Activated naive CD8-positive, alpha-beta T cell (primary cell): ENCODE results near the gene PPP1R15B.

ENCODE experiments used
- H3K27ac Mint-ChIP-seq: one replicate; pipeline ENCODE4 v1.8.0; 2021; ENCODE audit warnings: mixed read lengths
- H3K27me3 Mint-ChIP-seq: one replicate; pipeline ENCODE4 v1.8.0; 2021; ENCODE audit warnings: mixed read lengths
- H3K36me3 Mint-ChIP-seq: one replicate; pipeline ENCODE4 v1.8.0; 2021; ENCODE audit warnings: mixed read lengths
- H3K4me1 Mint-ChIP-seq: one replicate; pipeline ENCODE4 v1.8.0; 2021; ENCODE audit warnings: low read depth, mixed read lengths
- H3K4me3 Mint-ChIP-seq: one replicate; pipeline ENCODE4 v1.8.0; 2021; ENCODE audit warnings: mild to moderate bottlenecking, mixed read lengths
- H3K9me3 Mint-ChIP-seq: one replicate; pipeline ENCODE4 v1.8.0; 2021; ENCODE audit warnings: low read depth, mixed read lengths

The PPP1R15B gene

GRCh38 chr1:204380293-204380831 lies 31.3 kb downstream of the PPP1R15B start:
- Mint-ChIP-seq H3K36me3 (no peaks in the 10 kb centered on the region), H3K27me3 (peaks cover 1% of the 10 kb centered on the region), H3K4me1 (peaks cover 14% of the 10 kb centered on the region), H3K9me3 (no peaks in the 10 kb centered on the region), H3K27ac (no peak overlapping the region), H3K4me3 (no peak overlapping the region)

- Mint-ChIP-seq H3K36me3 (no peaks in the 10 kb centered on the region), H3K4me1 (peaks cover 14% of the 10 kb centered on the region), H3K4me3 (peak overlapping the region; percentile 90), H3K27me3 (peaks cover 1% of the 10 kb centered on the region), H3K27ac (peak overlapping the region; percentile 59), H3K9me3 (no peaks in the 10 kb centered on the region)
Measured at GRCh38 chr1:204377800-204378668, 33.6 kb downstream of the PPP1R15B start.

- peak overlapping the region; percentile 75 for H3K4me3 Mint-ChIP-seq
- no peak overlapping the region for H3K27ac Mint-ChIP-seq
- H3K9me3 Mint-ChIP-seq: no peaks in the 10 kb centered on the region
- H3K4me1 Mint-ChIP-seq: peaks cover 14% of the 10 kb centered on the region
- peaks cover 1% of the 10 kb centered on the region for H3K27me3 Mint-ChIP-seq
- H3K36me3 Mint-ChIP-seq: no peaks in the 10 kb centered on the region
Measured at GRCh38 chr1:204376919-204377799, 34.5 kb downstream of the PPP1R15B start.

- Mint-ChIP-seq H3K27me3 (peaks cover 1% of the 10 kb centered on the region), H3K4me1 (peaks cover 14% of the 10 kb centered on the region), H3K4me3 (no peak overlapping the region), H3K27ac (no peak overlapping the region), H3K36me3 (no peaks in the 10 kb centered on the region), H3K9me3 (no peaks in the 10 kb centered on the region)
Measured at GRCh38 chr1:204376465-204376864, 35.2 kb downstream of the PPP1R15B start.

GRCh38 chr1:204373911-204374310 lies 37.7 kb downstream of the PPP1R15B start:
- H3K4me1 Mint-ChIP-seq: peaks cover 15% of the 10 kb centered on the region

GRCh38 chr1:204370176-204370575 lies 41.4 kb downstream of the PPP1R15B start:
- Mint-ChIP-seq H3K27me3 (no peaks in the 10 kb centered on the region), H3K4me1 (peaks cover 6% of the 10 kb centered on the region), H3K27ac (no peak overlapping the region), H3K36me3 (no peaks in the 10 kb centered on the region), H3K9me3 (no peaks in the 10 kb centered on the region), H3K4me3 (no peak overlapping the region)

More at GRCh38 chr1:204373911-204374310, 37.7 kb downstream of the PPP1R15B start:
- Mint-ChIP-seq H3K9me3 (no peaks in the 10 kb centered on the region), H3K27ac (no peak overlapping the region), H3K4me3 (no peak overlapping the region), H3K36me3 (no peaks in the 10 kb centered on the region), H3K27me3 (peaks cover under 1% of the 10 kb centered on the region)

GRCh38 chr1:204368996-204369726 lies 42.5 kb downstream of the PPP1R15B start:
- Mint-ChIP-seq H3K4me3 (no peak overlapping the region), H3K9me3 (no peaks in the 10 kb centered on the region), H3K27ac (no peak overlapping the region), H3K27me3 (no peaks in the 10 kb centered on the region), H3K36me3 (no peaks in the 10 kb centered on the region), H3K4me1 (peaks cover 16% of the 10 kb centered on the region)

GRCh38 chr1:204367956-204368355 lies 43.7 kb downstream of the PPP1R15B start:
- Mint-ChIP-seq H3K4me1 (peaks cover 26% of the 10 kb centered on the region), H3K27me3 (no peaks in the 10 kb centered on the region), H3K4me3 (no peak overlapping the region), H3K27ac (no peak overlapping the region), H3K9me3 (no peaks in the 10 kb centered on the region), H3K36me3 (no peaks in the 10 kb centered on the region)

GRCh38 chr1:204367193-204367858 lies 44.3 kb downstream of the PPP1R15B start:
- no peaks in the 10 kb centered on the region for H3K36me3 Mint-ChIP-seq
- no peaks in the 10 kb centered on the region for H3K27me3 Mint-ChIP-seq
- H3K4me1 Mint-ChIP-seq: peaks cover 31% of the 10 kb centered on the region
- no peak overlapping the region for H3K27ac Mint-ChIP-seq
- H3K4me3 Mint-ChIP-seq: no peak overlapping the region
- no peaks in the 10 kb centered on the region for H3K9me3 Mint-ChIP-seq

GRCh38 chr1:204366759-204367158 lies 44.9 kb downstream of the PPP1R15B start:
- Mint-ChIP-seq H3K27me3 (no peaks in the 10 kb centered on the region), H3K9me3 (no peaks in the 10 kb centered on the region), H3K36me3 (no peaks in the 10 kb centered on the region), H3K27ac (no peak overlapping the region), H3K4me1 (peaks cover 31% of the 10 kb centered on the region), H3K4me3 (no peak overlapping the region)

- Mint-ChIP-seq H3K36me3 (no peaks in the 10 kb centered on the region), H3K27ac (peak overlapping the region; percentile 72), H3K4me1 (peaks cover 31% of the 10 kb centered on the region), H3K27me3 (no peaks in the 10 kb centered on the region), H3K4me3 (peak overlapping the region; percentile 72), H3K9me3 (no peaks in the 10 kb centered on the region)
Measured at GRCh38 chr1:204363335-204364114, 48.1 kb downstream of the PPP1R15B start.

- H3K4me3 Mint-ChIP-seq: peak overlapping the region; percentile 72
- H3K36me3 Mint-ChIP-seq: no peaks in the 10 kb centered on the region
- peaks cover 31% of the 10 kb centered on the region for H3K4me1 Mint-ChIP-seq
- no peaks in the 10 kb centered on the region for H3K27me3 Mint-ChIP-seq
- H3K9me3 Mint-ChIP-seq: no peaks in the 10 kb centered on the region
- no peak overlapping the region for H3K27ac Mint-ChIP-seq
Measured at GRCh38 chr1:204362984-204363334, 48.7 kb downstream of the PPP1R15B start.

- Mint-ChIP-seq H3K4me1 (peaks cover 31% of the 10 kb centered on the region), H3K27me3 (no peaks in the 10 kb centered on the region), H3K4me3 (no peak overlapping the region), H3K9me3 (no peaks in the 10 kb centered on the region), H3K27ac (no peak overlapping the region), H3K36me3 (no peaks in the 10 kb centered on the region)
Measured at GRCh38 chr1:204361781-204362180, 49.8 kb downstream of the PPP1R15B start.
